ENCODE results near the gene SFXN4. TPM values are rescaled to one million over a fixed set of nuclear protein-coding genes. Genes with fewer than 3 reads are reported as not detected.

Gene SFXN4
- total and polyA plus RNA-seq, 2 of the 13 experiments (the other 11 are each of a cell fraction or from before 2014, with no cell fraction given), result 47.7 to 64.9 TPM

DNA sequence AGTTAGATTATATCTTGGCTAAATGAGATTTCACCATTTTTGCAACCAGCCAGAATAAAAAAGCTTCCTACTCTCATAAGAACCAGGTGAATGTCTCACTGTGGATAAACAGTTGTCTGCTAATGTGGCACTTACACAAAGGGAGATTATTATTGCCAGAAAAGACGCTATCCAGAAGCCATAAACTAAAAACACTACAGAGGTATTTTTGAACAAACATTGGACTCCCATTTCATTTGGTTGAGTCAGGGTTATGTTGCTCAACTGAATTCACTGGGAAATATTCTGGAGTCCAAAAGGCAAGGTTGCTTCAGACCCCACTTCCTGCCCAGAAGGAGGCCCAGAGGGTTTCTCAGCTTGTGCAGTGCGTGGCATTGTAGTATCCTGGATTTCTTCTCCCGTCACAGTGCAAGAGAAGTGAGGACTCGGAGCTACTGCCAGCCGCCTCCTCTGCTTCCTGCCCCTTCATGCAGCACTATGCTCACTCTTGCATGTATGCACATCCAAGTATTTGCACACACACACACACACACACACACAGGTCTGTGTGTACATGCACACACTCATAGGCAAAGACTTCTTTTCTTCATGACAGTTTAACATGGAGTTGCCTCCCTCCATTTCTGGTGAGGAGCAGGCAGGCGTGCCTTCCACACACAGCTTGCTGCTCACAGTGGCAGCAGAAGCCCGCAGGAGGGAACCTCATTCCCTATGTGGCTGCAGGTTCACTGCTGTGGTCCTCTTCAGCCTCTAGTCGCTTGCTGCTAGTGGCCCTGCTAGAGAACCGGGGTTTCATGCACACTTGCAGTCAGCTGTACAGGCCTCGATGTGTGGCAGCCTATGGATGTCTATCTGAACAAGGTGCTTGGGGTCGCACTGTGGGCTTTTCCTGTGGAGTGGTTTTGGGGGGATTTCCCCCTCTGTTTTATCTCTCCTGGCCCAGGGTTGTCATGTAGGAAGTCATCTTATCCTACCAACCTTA lies 51.5 kb downstream of the SFXN4 start (continued):
- TF ChIP-seq ZBED4 (CRISPR knock-in tag; IDR thresholded peaks at IDR 0.05; ENCODE audit: borderline replicate concordance) (no peak), NR2F1 (CRISPR knock-in tag; IDR thresholded peaks at IDR 0.05) (no peak), PTBP1 (IDR thresholded peaks at IDR 0.05; ENCODE audit: low read depth, low read length, poor library complexity, severe bottlenecking) (no peak), RFXANK (CRISPR knock-in tag; IDR thresholded peaks at IDR 0.05) (no peak), U2AF2 (IDR thresholded peaks at IDR 0.05; ENCODE audit: low read depth, low read length) (no peak), MEIS1 (CRISPR knock-in tag; IDR thresholded peaks at IDR 0.05; ENCODE audit: borderline replicate concordance) (no peak), MAF1 (CRISPR knock-in tag; IDR thresholded peaks at IDR 0.05; ENCODE audit: borderline replicate concordance) (no peak), ZNF160 (CRISPR knock-in tag; IDR thresholded peaks at IDR 0.05) (peak; percentile 52; the same call in 1 of the 2 replicates), FOXJ3 (CRISPR knock-in tag; IDR thresholded peaks at IDR 0.05; ENCODE audit: borderline replicate concordance) (peak; percentile 86), PAF1 (CRISPR knock-in tag; IDR thresholded peaks at IDR 0.05) (no peak), TFE3 (CRISPR knock-in tag; IDR thresholded peaks at IDR 0.05) (peak; percentile 62), ZNF253 (CRISPR knock-in tag; IDR thresholded peaks at IDR 0.05; ENCODE audit: borderline replicate concordance) (no peak), ZNF180 (CRISPR knock-in tag; IDR thresholded peaks at IDR 0.05; ENCODE audit: borderline replicate concordance, low read depth) (no peak), ERF (CRISPR knock-in tag; IDR thresholded peaks at IDR 0.05) (peak; percentile 76; the same call in 1 of the 2 replicates), FLYWCH1 (CRISPR knock-in tag; IDR thresholded peaks at IDR 0.05) (no peak), ZNF589 (CRISPR knock-in tag; conservative IDR thresholded peaks at IDR 0.05) (no peak), KDM2A (CRISPR knock-in tag; IDR thresholded peaks at IDR 0.05; ENCODE audit: borderline replicate concordance, low read depth) (peak; percentile 39; the same call in 1 of the 2 replicates), MATR3 (CRISPR knock-in tag; IDR thresholded peaks at IDR 0.05) (no peak)
- TF ChIP-seq, protein P1, sequence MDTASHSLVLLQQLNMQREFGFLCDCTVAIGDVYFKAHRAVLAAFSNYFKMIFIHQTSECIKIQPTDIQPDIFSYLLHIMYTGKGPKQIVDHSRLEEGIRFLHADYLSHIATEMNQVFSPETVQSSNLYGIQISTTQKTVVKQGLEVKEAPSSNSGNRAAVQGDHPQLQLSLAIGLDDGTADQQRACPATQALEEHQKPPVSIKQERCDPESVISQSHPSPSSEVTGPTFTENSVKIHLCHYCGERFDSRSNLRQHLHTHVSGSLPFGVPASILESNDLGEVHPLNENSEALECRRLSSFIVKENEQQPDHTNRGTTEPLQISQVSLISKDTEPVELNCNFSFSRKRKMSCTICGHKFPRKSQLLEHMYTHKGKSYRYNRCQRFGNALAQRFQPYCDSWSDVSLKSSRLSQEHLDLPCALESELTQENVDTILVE (CRISPR knock-in tag; IDR thresholded peaks at IDR 0.05), result peak; percentile 50; the same call in 1 of the 2 replicates
- TF ChIP-seq, protein P2, sequence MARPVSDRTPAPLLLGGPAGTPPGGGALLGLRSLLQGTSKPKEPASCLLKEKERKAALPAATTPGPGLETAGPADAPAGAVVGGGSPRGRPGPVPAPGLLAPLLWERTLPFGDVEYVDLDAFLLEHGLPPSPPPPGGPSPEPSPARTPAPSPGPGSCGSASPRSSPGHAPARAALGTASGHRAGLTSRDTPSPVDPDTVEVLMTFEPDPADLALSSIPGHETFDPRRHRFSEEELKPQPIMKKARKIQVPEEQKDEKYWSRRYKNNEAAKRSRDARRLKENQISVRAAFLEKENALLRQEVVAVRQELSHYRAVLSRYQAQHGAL (CRISPR knock-in tag; IDR thresholded peaks at IDR 0.05; ENCODE audit: not compliant biosample characterization), result no peak
